Measurements from ENCODE around the gene REST. TPM values are rescaled to one million over a fixed set of nuclear protein-coding genes. Genes with fewer than 3 reads are reported as not detected.
"Not testable (repeated sequence)": the region's sequence is repeated elsewhere in the genome, so short reads cannot be mapped to it uniquely, and the experiment has no call there.

REST gene
- total RNA-seq, 1 experiment from 2014 or later = 98.1 TPM

DNA sequence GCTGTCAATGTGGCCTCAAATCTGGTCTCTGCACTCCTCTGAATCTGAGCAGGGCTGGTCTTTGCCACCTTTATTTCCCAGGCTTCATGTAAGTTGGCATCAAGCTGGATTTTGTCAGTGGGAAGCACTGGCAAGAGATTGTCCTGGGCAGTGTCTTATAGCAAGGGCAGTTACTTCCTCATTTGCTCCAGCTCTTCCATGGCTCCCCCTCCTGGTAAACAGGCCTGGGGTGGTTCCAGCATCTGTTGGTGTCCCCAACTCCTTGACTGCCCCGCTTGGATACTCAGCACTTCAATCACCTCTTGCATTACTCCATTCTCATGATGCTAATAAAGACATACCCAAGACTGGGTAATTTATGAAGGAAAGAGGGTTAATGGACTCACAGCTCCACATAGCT lies 15.0 kb upstream of the REST start:
- Mint-ChIP-seq H3K9me3 (peaks cover 0 to 9% of the 10 kb centered on the region in 2 experiments; a peak in 1 of 5 replicates), H3K4me3 (no peak overlapping the region), H3K36me3 (ENCODE audit: insufficient read depth in 1 of 3, low read depth in 3 of 3) (no peaks in the 10 kb centered on the region; a peak in 2 of 7 replicates), H3K27ac (no peak overlapping the region), H3K4me1 (no peaks in the 10 kb centered on the region), H3K27me3 (ENCODE audit: low read depth) (peaks cover 12% of the 10 kb centered on the region)
- no peaks in the 10 kb centered on the region for H3K79me1 ChIP-seq (ENCODE audit: insufficient read depth, low read depth, low read length, poor library complexity, severe bottlenecking)
- H4K91ac ChIP-seq (ENCODE audit: insufficient read length, low read depth, low read length) = no peak overlapping the region
- H2BK20ac ChIP-seq (ENCODE audit: low read depth, low read length, poor library complexity, severe bottlenecking) = no peak overlapping the region
- H2BK15ac ChIP-seq (ENCODE audit: low read depth, low read length) = no peak overlapping the region
- WGBS (ENCODE audit: extremely low coverage, insufficient read length, low lambda C conversion rate) = no CpG with 5 or more reads among the region's 1 CpG
- H3K4me1 ChIP-seq (ENCODE audit: insufficient read depth, low read length) = no peaks in the 10 kb centered on the region
- H3K23ac ChIP-seq (ENCODE audit: insufficient read length, low read depth, low read length) = no peak overlapping the region
- H2AFZ ChIP-seq (ENCODE audit: low read length) = no peak overlapping the region
- H4K8ac ChIP-seq (replicated peaks; ENCODE audit: insufficient read length, low read depth, low read length) = no peak overlapping the region
- no peak overlapping the region for H3K4ac ChIP-seq (ENCODE audit: low read depth, low read length)
- H2BK5ac ChIP-seq (ENCODE audit: insufficient read length, low read length) = no peak overlapping the region
- no peak overlapping the region for H2BK120ac ChIP-seq (ENCODE audit: low read depth, low read length, poor library complexity, severe bottlenecking)
- no peaks in the 10 kb centered on the region for H3K27me3 ChIP-seq (ENCODE audit: insufficient read depth, low read length)
- H3K79me2 ChIP-seq (ENCODE audit: insufficient read depth, low read length) = no peaks in the 10 kb centered on the region
- no peaks in the 10 kb centered on the region for H4K20me1 ChIP-seq (ENCODE audit: control insufficient read depth, insufficient read depth, insufficient read length)
- no peak overlapping the region for H3K9ac ChIP-seq (ENCODE audit: extremely low read depth, insufficient read length, low read length)
- H3K27ac ChIP-seq (ENCODE audit: insufficient read length, low read depth, low read length) = no peak overlapping the region
- no peak overlapping the region for H3T11ph ChIP-seq (ENCODE audit: low read length)
- no peak overlapping the region for H3K18ac ChIP-seq (ENCODE audit: insufficient read length, low read depth, low read length)
- TF ChIP-seq, protein P1, sequence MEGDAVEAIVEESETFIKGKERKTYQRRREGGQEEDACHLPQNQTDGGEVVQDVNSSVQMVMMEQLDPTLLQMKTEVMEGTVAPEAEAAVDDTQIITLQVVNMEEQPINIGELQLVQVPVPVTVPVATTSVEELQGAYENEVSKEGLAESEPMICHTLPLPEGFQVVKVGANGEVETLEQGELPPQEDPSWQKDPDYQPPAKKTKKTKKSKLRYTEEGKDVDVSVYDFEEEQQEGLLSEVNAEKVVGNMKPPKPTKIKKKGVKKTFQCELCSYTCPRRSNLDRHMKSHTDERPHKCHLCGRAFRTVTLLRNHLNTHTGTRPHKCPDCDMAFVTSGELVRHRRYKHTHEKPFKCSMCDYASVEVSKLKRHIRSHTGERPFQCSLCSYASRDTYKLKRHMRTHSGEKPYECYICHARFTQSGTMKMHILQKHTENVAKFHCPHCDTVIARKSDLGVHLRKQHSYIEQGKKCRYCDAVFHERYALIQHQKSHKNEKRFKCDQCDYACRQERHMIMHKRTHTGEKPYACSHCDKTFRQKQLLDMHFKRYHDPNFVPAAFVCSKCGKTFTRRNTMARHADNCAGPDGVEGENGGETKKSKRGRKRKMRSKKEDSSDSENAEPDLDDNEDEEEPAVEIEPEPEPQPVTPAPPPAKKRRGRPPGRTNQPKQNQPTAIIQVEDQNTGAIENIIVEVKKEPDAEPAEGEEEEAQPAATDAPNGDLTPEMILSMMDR (conservative IDR thresholded peaks at IDR 0.05) = no peak; the same call in 2 of the 3 replicates
- DNase-seq = no peak
- H3K14ac ChIP-seq (ENCODE audit: insufficient read depth, low read length) = no peak overlapping the region
- no peak overlapping the region for H4K5ac ChIP-seq (ENCODE audit: insufficient read length, low read depth, low read length)
- H3K23me2 ChIP-seq (ENCODE audit: insufficient read length, low read depth, low read length, poor library complexity, severe bottlenecking) = no peaks in the 10 kb centered on the region
- H2AK5ac ChIP-seq (ENCODE audit: insufficient read length, low read length) = no peak overlapping the region
- no peak overlapping the region for H2BK12ac ChIP-seq (ENCODE audit: insufficient read length, low read depth, low read length)
- no peaks in the 10 kb centered on the region for H3K9me3 ChIP-seq (ENCODE audit: control insufficient read depth, low read depth, low read length)
- no peak overlapping the region for H3K4me2 ChIP-seq (ENCODE audit: insufficient read depth, insufficient read length, low read length)
- no peak overlapping the region for H3K56ac ChIP-seq (ENCODE audit: insufficient read length, low read depth, low read length)

DNA sequence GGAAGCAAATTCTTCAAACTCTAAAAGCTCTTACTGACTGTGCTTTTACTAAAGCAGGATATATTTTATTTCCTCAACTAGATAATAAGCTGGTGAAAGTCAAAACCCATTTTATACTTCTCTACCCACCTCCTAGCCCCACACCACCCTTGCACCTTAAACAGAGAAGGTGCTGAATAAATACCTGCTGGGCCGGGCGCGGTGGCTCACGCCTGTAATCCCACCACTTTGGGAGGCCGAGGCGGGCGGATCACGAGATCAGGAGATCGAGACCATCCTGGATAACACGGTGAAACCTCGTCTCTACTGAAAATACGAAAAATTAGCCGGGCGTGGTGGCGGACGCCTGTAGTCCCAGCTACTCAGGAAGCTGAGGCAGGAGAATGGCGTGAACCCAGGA lies 9.9 kb upstream of the REST start:
- H2BK12ac ChIP-seq (ENCODE audit: insufficient read length, low read depth, low read length); H3K23me2 ChIP-seq (ENCODE audit: insufficient read length, low read depth, low read length, poor library complexity, severe bottlenecking); H3K9me3 ChIP-seq (ENCODE audit: control insufficient read depth, low read depth, low read length); H3K36me3 Mint-ChIP-seq (ENCODE audit: insufficient read depth in 1 of 3, low read depth in 3 of 3); H3K79me2 ChIP-seq (ENCODE audit: insufficient read depth, low read length); H3T11ph ChIP-seq (ENCODE audit: low read length); H3K4me1 ChIP-seq (ENCODE audit: insufficient read depth, low read length); H2BK120ac ChIP-seq (ENCODE audit: low read depth, low read length, poor library complexity, severe bottlenecking); H4K91ac ChIP-seq (ENCODE audit: insufficient read length, low read depth, low read length); H2BK5ac ChIP-seq (ENCODE audit: insufficient read length, low read length); H3K27ac ChIP-seq (ENCODE audit: insufficient read length, low read depth, low read length); H3K4me2 ChIP-seq (ENCODE audit: insufficient read depth, insufficient read length, low read length); H3K27me3 Mint-ChIP-seq (ENCODE audit: low read depth); H3K18ac ChIP-seq (ENCODE audit: insufficient read length, low read depth, low read length); H3K27ac Mint-ChIP-seq; H4K5ac ChIP-seq (ENCODE audit: insufficient read length, low read depth, low read length); H3K4ac ChIP-seq (ENCODE audit: low read depth, low read length); H3K56ac ChIP-seq (ENCODE audit: insufficient read length, low read depth, low read length); H3K9me3 Mint-ChIP-seq; H3K14ac ChIP-seq (ENCODE audit: insufficient read depth, low read length); H2AK5ac ChIP-seq (ENCODE audit: insufficient read length, low read length); H2BK15ac ChIP-seq (ENCODE audit: low read depth, low read length); H3K79me1 ChIP-seq (ENCODE audit: insufficient read depth, low read depth, low read length, poor library complexity, severe bottlenecking); H3K4me1 Mint-ChIP-seq; H3K27me3 ChIP-seq (ENCODE audit: insufficient read depth, low read length); H3K9ac ChIP-seq (ENCODE audit: extremely low read depth, insufficient read length, low read length); H3K4me3 Mint-ChIP-seq; H4K20me1 ChIP-seq (ENCODE audit: control insufficient read depth, insufficient read depth, insufficient read length); H2BK20ac ChIP-seq (ENCODE audit: low read depth, low read length, poor library complexity, severe bottlenecking); H2AFZ ChIP-seq (ENCODE audit: low read length); H4K8ac ChIP-seq (replicated peaks; ENCODE audit: insufficient read length, low read depth, low read length); H3K23ac ChIP-seq (ENCODE audit: insufficient read length, low read depth, low read length); DNase-seq: not testable (repeated sequence)
- no CpG with 5 or more reads among the region's 17 CpGs for WGBS (ENCODE audit: extremely low coverage, insufficient read length, low lambda C conversion rate)

All from H9 (cell line).